ENCODE data around the gene SUN1.
"Not testable (repeated sequence)": the region's sequence is repeated elsewhere in the genome, so short reads cannot be mapped to it uniquely, and the experiment has no call there.

The SUN1 gene

DNA sequence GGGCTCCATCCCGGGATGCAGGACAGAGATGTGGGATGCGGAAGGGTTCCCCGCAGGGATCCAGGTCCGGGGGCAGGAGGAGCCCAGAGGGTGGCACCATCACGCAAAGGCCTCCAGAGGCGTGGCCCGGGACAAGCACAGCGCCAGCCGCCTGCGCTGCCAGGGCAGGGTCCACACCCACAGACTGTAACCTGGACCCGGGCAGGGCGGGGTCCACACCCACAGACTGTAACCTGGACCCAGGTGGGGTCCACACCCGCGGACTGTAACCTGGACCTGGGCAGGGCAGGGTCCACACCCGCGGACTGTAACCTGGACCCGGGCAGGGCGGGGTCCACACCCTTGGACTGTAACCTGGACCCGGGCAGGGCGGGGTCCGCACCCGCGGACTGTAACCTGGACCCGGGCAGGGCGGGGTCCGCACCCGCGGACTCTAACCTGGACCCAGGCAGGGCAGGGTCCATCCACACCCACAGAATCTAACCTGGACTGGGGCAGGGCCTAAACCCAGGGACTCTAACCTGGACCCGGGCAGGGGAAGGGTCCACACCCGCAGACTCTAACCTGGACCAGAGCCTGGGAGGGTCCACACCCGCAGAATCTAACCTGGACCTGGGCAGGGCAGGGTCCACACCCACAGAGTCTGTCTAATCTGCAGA is 37.5 kb upstream of the SUN1 start:
- Histone ChIP-seq H3K9me3 (ENCODE audit: control insufficient read depth, low read length) (no peaks in the 10 kb centered on the region), H3K4me1 (ENCODE audit: control insufficient read depth, insufficient read depth, low read length) (peaks cover 21% of the 10 kb centered on the region), H3K27me3 (ENCODE audit: control insufficient read depth, insufficient read depth, low read length) (no peaks in the 10 kb centered on the region), H3K4me3 (ENCODE audit: low read length) (no peak overlapping the region), H3K36me3 (ENCODE audit: control insufficient read depth, insufficient read depth, low read length) (no peaks in the 10 kb centered on the region), H3K9ac (ENCODE audit: low read length) (no peak overlapping the region)

- H3K9me3 ChIP-seq (ENCODE audit: control insufficient read depth, low read length); H3K4me3 ChIP-seq (ENCODE audit: low read length); H3K9ac ChIP-seq (ENCODE audit: low read length); H3K27me3 ChIP-seq (ENCODE audit: control insufficient read depth, insufficient read depth, low read length); H3K36me3 ChIP-seq (ENCODE audit: control insufficient read depth, insufficient read depth, low read length): not testable (repeated sequence)
- H3K4me1 ChIP-seq (ENCODE audit: control insufficient read depth, insufficient read depth, low read length) = peaks cover 22% of the 10 kb centered on the region
Observed at GRCh38 chr7:796434-797169, 35.7 kb upstream of the SUN1 start.

GRCh38 chr7:798921-799470 is 33.3 kb upstream of the SUN1 start:
- H3K36me3 ChIP-seq (ENCODE audit: control insufficient read depth, insufficient read depth, low read length) = no peaks in the 10 kb centered on the region
- H3K4me3 ChIP-seq (ENCODE audit: low read length) = no peak overlapping the region
- H3K9ac ChIP-seq (ENCODE audit: low read length) = no peak overlapping the region
- H3K9me3 ChIP-seq (ENCODE audit: control insufficient read depth, low read length) = no peaks in the 10 kb centered on the region
- peaks cover 29% of the 10 kb centered on the region for H3K4me1 ChIP-seq (ENCODE audit: control insufficient read depth, insufficient read depth, low read length)
- H3K27me3 ChIP-seq (ENCODE audit: control insufficient read depth, insufficient read depth, low read length) = no peaks in the 10 kb centered on the region

DNA sequence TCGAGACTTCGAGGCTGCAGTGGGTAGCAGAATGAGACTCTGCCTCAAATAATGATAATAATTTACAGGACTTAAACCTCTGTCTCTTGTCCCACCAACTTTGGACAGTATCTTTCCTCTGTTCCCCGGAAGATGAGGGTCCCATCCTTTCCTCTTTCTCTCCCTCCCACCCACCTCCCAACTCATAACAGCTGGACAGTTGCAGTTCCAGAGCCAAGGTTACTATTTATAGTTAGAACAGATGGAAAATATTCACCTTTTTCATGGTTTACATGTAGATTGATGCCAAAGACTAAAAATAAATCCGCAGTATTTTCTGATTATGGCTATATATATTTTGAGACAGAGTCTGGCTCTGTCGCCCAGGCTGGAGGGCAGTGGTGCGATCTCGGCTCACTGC is 31.6 kb upstream of the SUN1 start:
- Histone ChIP-seq H3K4me1 (ENCODE audit: control insufficient read depth, insufficient read depth, low read length) (peaks cover 22% of the 10 kb centered on the region), H3K4me3 (ENCODE audit: low read length) (no peak overlapping the region), H3K9ac (ENCODE audit: low read length) (no peak overlapping the region), H3K36me3 (ENCODE audit: control insufficient read depth, insufficient read depth, low read length) (no peaks in the 10 kb centered on the region), H3K9me3 (ENCODE audit: control insufficient read depth, low read length) (no peaks in the 10 kb centered on the region), H3K27me3 (ENCODE audit: control insufficient read depth, insufficient read depth, low read length) (no peaks in the 10 kb centered on the region)

DNA sequence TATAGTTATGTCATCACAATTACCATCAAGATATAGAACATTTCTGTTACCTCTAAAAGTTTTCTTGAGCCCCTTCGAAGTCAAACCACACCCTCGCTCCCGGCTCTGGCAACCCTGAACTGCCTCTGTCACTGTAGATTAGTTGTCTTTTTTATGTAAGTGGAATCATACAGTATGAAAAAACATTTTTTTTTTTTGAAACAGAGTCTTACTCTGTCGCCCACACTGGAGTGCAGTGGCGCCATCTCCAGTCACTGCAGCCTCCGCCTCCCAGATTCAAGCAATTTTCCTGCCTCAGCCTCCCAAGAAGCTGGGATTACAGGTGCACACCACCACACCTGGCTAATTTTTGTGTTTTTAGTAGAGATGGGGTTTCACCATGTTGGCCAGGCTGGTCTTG is 30.9 kb upstream of the SUN1 start:
- H3K36me3 ChIP-seq (ENCODE audit: control insufficient read depth, insufficient read depth, low read length); H3K9me3 ChIP-seq (ENCODE audit: control insufficient read depth, low read length); H3K9ac ChIP-seq (ENCODE audit: low read length); H3K4me3 ChIP-seq (ENCODE audit: low read length); H3K27me3 ChIP-seq (ENCODE audit: control insufficient read depth, insufficient read depth, low read length): not testable (repeated sequence)
- H3K4me1 ChIP-seq (ENCODE audit: control insufficient read depth, insufficient read depth, low read length) = peaks cover 20% of the 10 kb centered on the region

DNA sequence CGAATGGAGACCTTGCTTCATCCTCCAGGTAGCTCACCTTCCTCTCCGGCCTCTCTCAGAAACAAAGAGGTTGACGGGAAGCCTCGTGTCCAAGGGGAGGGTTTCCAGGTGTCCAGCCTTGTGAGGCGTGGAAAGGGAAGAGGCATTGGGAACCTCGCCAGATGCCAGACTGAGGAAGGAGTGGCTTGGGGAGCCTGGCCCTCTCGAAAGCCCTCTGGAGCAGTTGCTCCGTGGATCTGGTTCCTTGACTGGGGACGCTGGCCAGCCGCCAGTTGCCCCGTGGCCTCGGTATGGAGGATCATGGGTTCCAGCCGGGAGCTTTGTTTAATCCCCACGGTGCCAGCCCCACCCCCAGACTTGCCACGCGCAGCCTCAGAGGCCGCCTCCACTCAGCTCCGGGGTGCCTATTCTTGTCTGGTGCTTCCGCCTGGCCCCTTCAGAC is 30.3 kb upstream of the SUN1 start:
- Histone ChIP-seq H3K9ac (ENCODE audit: low read length) (peak overlapping the region; percentile 27), H3K36me3 (ENCODE audit: control insufficient read depth, insufficient read depth, low read length) (no peaks in the 10 kb centered on the region), H3K4me3 (ENCODE audit: low read length) (no peak overlapping the region), H3K9me3 (ENCODE audit: control insufficient read depth, low read length) (no peaks in the 10 kb centered on the region), H3K27me3 (ENCODE audit: control insufficient read depth, insufficient read depth, low read length) (no peaks in the 10 kb centered on the region), H3K4me1 (ENCODE audit: control insufficient read depth, insufficient read depth, low read length) (peaks cover 20% of the 10 kb centered on the region)

DNA sequence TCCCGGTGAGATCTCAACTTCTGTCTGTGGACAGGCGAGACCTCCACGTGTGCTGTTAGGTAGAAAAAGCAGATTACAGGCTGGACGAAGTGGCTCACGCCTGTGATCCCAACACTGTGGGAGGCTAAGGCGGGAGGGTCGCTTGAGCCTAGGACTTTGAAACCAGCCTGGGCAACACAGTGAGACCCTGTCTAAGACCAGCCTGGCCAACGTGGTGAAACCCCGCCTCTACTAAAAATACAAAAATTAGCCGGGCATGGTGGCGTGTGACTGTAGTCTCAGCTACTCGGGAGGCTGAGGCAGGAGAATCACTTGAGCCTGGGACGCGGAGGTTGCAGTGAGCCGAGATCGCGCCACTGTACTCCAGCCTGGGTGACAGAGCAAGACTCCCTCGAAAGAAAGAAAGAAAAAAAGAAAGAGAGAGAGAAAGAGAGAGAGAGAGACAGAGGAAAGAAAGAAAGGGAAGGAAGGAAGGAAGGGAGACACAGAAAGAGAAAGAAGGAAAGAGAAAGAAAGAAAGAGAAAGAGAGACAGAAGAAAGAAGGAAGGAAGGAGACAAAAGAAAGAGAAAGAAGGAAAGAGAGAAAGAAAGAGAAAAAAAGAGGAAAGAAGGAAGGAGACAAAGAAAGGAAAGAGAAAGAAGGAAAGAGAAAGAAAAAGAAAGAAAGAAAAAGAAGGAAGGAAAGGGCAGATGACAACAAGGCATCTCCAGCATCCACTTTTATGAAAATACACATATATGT is 29.6 kb upstream of the SUN1 start:
- peaks cover 20% of the 10 kb centered on the region for H3K4me1 ChIP-seq (ENCODE audit: control insufficient read depth, insufficient read depth, low read length)
- H3K27me3 ChIP-seq (ENCODE audit: control insufficient read depth, insufficient read depth, low read length) = no peaks in the 10 kb centered on the region
- H3K9ac ChIP-seq (ENCODE audit: low read length) = peak overlapping the region; percentile 15
- no peaks in the 10 kb centered on the region for H3K36me3 ChIP-seq (ENCODE audit: control insufficient read depth, insufficient read depth, low read length)
- H3K4me3 ChIP-seq (ENCODE audit: low read length) = no peak overlapping the region
- no peaks in the 10 kb centered on the region for H3K9me3 ChIP-seq (ENCODE audit: control insufficient read depth, low read length)

GRCh38 chr7:803243-803635 is 29.0 kb upstream of the SUN1 start:
- H3K9me3 ChIP-seq (ENCODE audit: control insufficient read depth, low read length) = no peaks in the 10 kb centered on the region
- H3K36me3 ChIP-seq (ENCODE audit: control insufficient read depth, insufficient read depth, low read length) = no peaks in the 10 kb centered on the region
- H3K9ac ChIP-seq (ENCODE audit: low read length) = no peak overlapping the region
- peaks cover 20% of the 10 kb centered on the region for H3K4me1 ChIP-seq (ENCODE audit: control insufficient read depth, insufficient read depth, low read length)
- no peak overlapping the region for H3K4me3 ChIP-seq (ENCODE audit: low read length)
- H3K27me3 ChIP-seq (ENCODE audit: control insufficient read depth, insufficient read depth, low read length) = no peaks in the 10 kb centered on the region

- not testable (repeated sequence) for H3K27me3 ChIP-seq (ENCODE audit: control insufficient read depth, insufficient read depth, low read length); H3K36me3 ChIP-seq (ENCODE audit: control insufficient read depth, insufficient read depth, low read length)
Observed at GRCh38 chr7:803796-804195, 28.5 kb upstream of the SUN1 start.

GRCh38 chr7:805261-805660 is 27.0 kb upstream of the SUN1 start:
- no peaks in the 10 kb centered on the region for H3K9me3 ChIP-seq (ENCODE audit: control insufficient read depth, low read length)
- no peaks in the 10 kb centered on the region for H3K27me3 ChIP-seq (ENCODE audit: control insufficient read depth, insufficient read depth, low read length)
- peaks cover 20% of the 10 kb centered on the region for H3K4me1 ChIP-seq (ENCODE audit: control insufficient read depth, insufficient read depth, low read length)
- no peak overlapping the region for H3K4me3 ChIP-seq (ENCODE audit: low read length)
- no peaks in the 10 kb centered on the region for H3K36me3 ChIP-seq (ENCODE audit: control insufficient read depth, insufficient read depth, low read length)
- H3K9ac ChIP-seq (ENCODE audit: low read length) = peak overlapping the region; percentile 39

More at GRCh38 chr7:803796-804195, 28.5 kb upstream of the SUN1 start:
- H3K9ac ChIP-seq (ENCODE audit: low read length); H3K9me3 ChIP-seq (ENCODE audit: control insufficient read depth, low read length); H3K4me3 ChIP-seq (ENCODE audit: low read length): not testable (repeated sequence)
- H3K4me1 ChIP-seq (ENCODE audit: control insufficient read depth, insufficient read depth, low read length) = peaks cover 20% of the 10 kb centered on the region

GRCh38 chr7:815284-816216 is 16.7 kb upstream of the SUN1 start:
- H3K9ac ChIP-seq (ENCODE audit: low read length) = peak overlapping the region; percentile 57
- H3K4me3 ChIP-seq (ENCODE audit: low read length) = peak overlapping the region; percentile 36
- no peaks in the 10 kb centered on the region for H3K36me3 ChIP-seq (ENCODE audit: control insufficient read depth, insufficient read depth, low read length)
- no peaks in the 10 kb centered on the region for H3K27me3 ChIP-seq (ENCODE audit: control insufficient read depth, insufficient read depth, low read length)
- H3K9me3 ChIP-seq (ENCODE audit: control insufficient read depth, low read length) = no peaks in the 10 kb centered on the region
- peaks cover 26% of the 10 kb centered on the region for H3K4me1 ChIP-seq (ENCODE audit: control insufficient read depth, insufficient read depth, low read length)
